Liver (tissue), 9 donors: ENCODE measurements around the gene STRIT1. TPM values are rescaled to one million over a fixed set of nuclear protein-coding genes. Genes with fewer than 3 reads are reported as not detected.

Experiments used
- DNase-seq: peaks from one replicate; pipeline ENCODE4 v3.0.0-alpha.2; 2017; ENCODE audit warnings: low spot score
- H3K27ac ChIP-seq, 2 donors: one replicate each; pipeline ENCODE4 v1.7.0; 2013; ENCODE audit warnings: inconsistent platforms in 2 of 2, low read length in 2 of 2, control low read depth in 1 of 2, low read depth in 1 of 2, mild to moderate bottlenecking in 1 of 2
- H3K27me3 ChIP-seq, 4 donors: one replicate each; pipeline versions ENCODE4 v1.6.1 to v1.7.0; 2013; ENCODE audit warnings: low read length in 3 of 4, inconsistent platforms in 1 of 4, mild to moderate bottlenecking in 1 of 4, moderate library complexity in 1 of 4; ENCODE audit not compliant: control insufficient read depth in 4 of 4, insufficient read depth in 4 of 4
- H3K36me3 ChIP-seq, 4 donors: one replicate each; pipeline versions ENCODE4 v1.6.1 to v1.7.0; 2013; ENCODE audit warnings: low read length in 3 of 4, mild to moderate bottlenecking in 3 of 4, low read depth in 1 of 4, moderate library complexity in 1 of 4; ENCODE audit not compliant: control insufficient read depth in 4 of 4, insufficient read depth in 3 of 4
- H3K4me1 ChIP-seq, 4 donors: one replicate each; pipeline versions ENCODE4 v1.6.1 to v1.7.0; 2013; ENCODE audit warnings: low read length in 3 of 4, mild to moderate bottlenecking in 3 of 4, moderate library complexity in 1 of 4; ENCODE audit not compliant: control insufficient read depth in 4 of 4, insufficient read depth in 4 of 4
- H3K4me3 ChIP-seq, 3 donors: one replicate each; pipeline versions ENCODE4 v1.6.1 to v1.7.0; 2013; ENCODE audit warnings: low read length in 3 of 3, control low read depth in 1 of 3, low read depth in 1 of 3, mild to moderate bottlenecking in 1 of 3
- H3K9ac ChIP-seq, 2 donors: one replicate each; pipeline ENCODE4 v1.7.0; 2013; ENCODE audit warnings: low read length in 2 of 2, mild to moderate bottlenecking in 2 of 2, moderate library complexity in 2 of 2, control low read depth in 1 of 2, low read depth in 1 of 2
- H3K9me3 ChIP-seq, 4 donors: one replicate each; pipeline versions ENCODE4 v1.6.1 to v1.7.0; 2013; ENCODE audit warnings: low read length in 3 of 4; ENCODE audit not compliant: control insufficient read depth in 4 of 4
- ATF3 ChIP-seq: IDR thresholded peaks from 2 replicates; pipeline ENCODE4 v1.6.1; 2016; ENCODE audit warnings: antibody characterized with exemption
- CTCF ChIP-seq: fragments of 150-350 bp; IDR thresholded peaks from 2 replicates; pipeline ENCODE4 v1.5.1; 2017; ENCODE audit warnings: improper control_type of control experiment, low read depth, low read length; ENCODE audit not compliant: missing input control
- EGR1 ChIP-seq, 2 donors: IDR thresholded peaks; 2 replicates each; pipeline ENCODE4 v1.6.1; 2016 to 2018; ENCODE audit warnings: antibody characterized with exemption in 2 of 2, low read depth in 2 of 2
- FOXA1 ChIP-seq: IDR thresholded peaks from 2 replicates; pipeline ENCODE4 v1.6.1; 2016; ENCODE audit warnings: antibody characterized with exemption
- FOXA2 ChIP-seq: IDR thresholded peaks from 2 replicates; pipeline ENCODE4 v1.6.1; 2016; ENCODE audit warnings: antibody characterized with exemption
- GABPA ChIP-seq, 2 donors: IDR thresholded peaks in 1 of 2; conservative IDR thresholded peaks in 1 of 2; 2 replicates each; pipeline ENCODE4 v1.6.1; 2016; ENCODE audit warnings: antibody characterized with exemption in 2 of 2, mild to moderate bottlenecking in 1 of 2, moderate library complexity in 1 of 2
- HNF4A ChIP-seq, 2 donors: conservative IDR thresholded peaks; 2 replicates each; pipeline ENCODE4 v1.6.1; 2016; ENCODE audit warnings: antibody characterized with exemption in 2 of 2, mild to moderate bottlenecking in 2 of 2
- HNF4G ChIP-seq: IDR thresholded peaks from 2 replicates; pipeline ENCODE4 v1.6.1; 2016; ENCODE audit warnings: antibody characterized with exemption
- JUND ChIP-seq, 2 donors: IDR thresholded peaks; 2 replicates each; pipeline ENCODE4 v1.6.1; 2016; ENCODE audit warnings: antibody characterized with exemption in 2 of 2
- MAX ChIP-seq: IDR thresholded peaks from 2 replicates; pipeline ENCODE4 v1.6.1; 2016; ENCODE audit warnings: antibody characterized with exemption
- NR2F2 ChIP-seq: IDR thresholded peaks from 2 replicates; pipeline ENCODE4 v1.6.1; 2016; ENCODE audit warnings: antibody characterized with exemption
- RAD21 ChIP-seq, 2 donors: IDR thresholded peaks; 2 replicates each; pipeline ENCODE4 v1.6.1; 2016; ENCODE audit warnings: antibody characterized with exemption in 2 of 2, mild to moderate bottlenecking in 2 of 2
- RXRA ChIP-seq, 2 donors: IDR thresholded peaks; 2 replicates each; pipeline ENCODE4 v1.6.1; 2017 to 2018; ENCODE audit warnings: antibody characterized with exemption in 2 of 2, mild to moderate bottlenecking in 1 of 2
- SP1 ChIP-seq: IDR thresholded peaks from 2 replicates; pipeline ENCODE4 v1.6.1; 2018; ENCODE audit warnings: antibody characterized with exemption, mild to moderate bottlenecking
- TAF1 ChIP-seq: conservative IDR thresholded peaks from 2 replicates; pipeline ENCODE4 v1.6.1; 2016; ENCODE audit warnings: antibody characterized with exemption, mild to moderate bottlenecking
- YY1 ChIP-seq: IDR thresholded peaks from 2 replicates; pipeline ENCODE4 v1.6.1; 2016; ENCODE audit warnings: antibody characterized with exemption, mild to moderate bottlenecking
- ZBTB33 ChIP-seq: IDR thresholded peaks from 2 replicates; pipeline ENCODE4 v1.6.1; 2016; ENCODE audit warnings: antibody characterized with exemption
- WGBS: extraction: QIAGEN DNeasy Blood & Tissue Kit; methylation state at CpG from one replicate; pipeline ENCODE4 v1.1.7; 2013; 5-methylcytosine and 5-hydroxymethylcytosine counted together
- polyA plus RNA-seq, 2 donors: library from polyadenylated mRNA; stranded (reverse) in 1 of 2; unstranded in 1 of 2; fragments of 200-250 nt in 1 of 2; fragments of >200 nt in 1 of 2; fragmentation: Nextera tagmentation in 1 of 2; extraction: Ambion mirVana in 1 of 2; gene quantifications; one replicate each; pipeline versions ENCODE4 v1.2.1 to v1.2.3, GENCODE V29; 2013 to 2015
- total RNA-seq, 2 donors: library from RNA; depleted of rRNA; stranded (reverse); fragments of >200 nt; gene quantifications; one replicate each; pipeline ENCODE4 v1.2.3, GENCODE V29; 2014
- donor health status: healthy.
- donor health status: healthy.
- donor health status: healthy.
- donor health status: healthy.
- donor health status: healthy.

Gene STRIT1
- total and polyA plus RNA-seq, 4 donors: not detected

GRCh38 chr3:155325263-155325835 lies 31.9 kb upstream of the STRIT1 start:
- no peak overlapping the region for H3K4me3 ChIP-seq
- H3K9me3 ChIP-seq: no peaks in the 10 kb centered on the region
- no peak overlapping the region for H3K9ac ChIP-seq
- TF ChIP-seq FOXA1 (no peak), RAD21 (IDR thresholded peaks at IDR 0.05) (peak in 1 of 2 donors; percentile 20)
- H3K27ac ChIP-seq: no peak overlapping the region
- H3K36me3 ChIP-seq: no peaks in the 10 kb centered on the region
- 70% methylated on average over 10 of the region's 10 CpGs for WGBS
- H3K27me3 ChIP-seq: no peaks in the 10 kb centered on the region
- no peak for DNase-seq
- no peaks in the 10 kb centered on the region for H3K4me1 ChIP-seq

DNA sequence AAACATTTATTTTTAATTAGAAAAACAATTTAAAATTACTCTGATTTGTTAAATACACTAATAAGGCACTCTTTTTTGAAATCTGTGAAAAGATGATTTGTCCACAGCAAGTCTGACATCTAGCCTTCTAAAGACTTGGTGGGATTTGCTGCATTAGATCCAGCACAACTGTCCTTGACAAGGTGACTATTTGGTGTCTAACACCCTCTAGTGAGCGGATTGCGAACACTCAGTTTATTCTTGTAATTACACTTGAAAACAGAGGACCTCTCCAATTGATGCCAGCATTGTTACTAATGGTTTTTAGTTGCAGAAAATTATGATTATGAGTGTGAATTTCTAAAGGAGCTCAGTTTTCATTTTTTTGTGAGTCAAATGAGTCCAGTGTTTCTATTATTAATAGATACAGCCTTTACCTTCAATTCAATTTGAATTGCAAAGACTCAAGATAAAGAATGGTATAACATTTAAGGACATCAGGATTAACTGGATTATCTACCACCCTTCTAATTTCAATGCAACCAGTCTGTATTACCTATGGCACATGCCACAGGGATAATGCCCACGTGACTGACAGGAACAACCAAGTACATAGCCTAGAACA lies 29.7 kb upstream of the STRIT1 start:
- Histone ChIP-seq H3K9ac (no peak overlapping the region), H3K4me3 (no peak overlapping the region), H3K9me3 (no peaks in the 10 kb centered on the region), H3K36me3 (no peaks in the 10 kb centered on the region), H3K27me3 (no peaks in the 10 kb centered on the region), H3K27ac (no peak overlapping the region), H3K4me1 (no peaks in the 10 kb centered on the region)
- TF ChIP-seq GABPA (IDR thresholded peaks at IDR 0.05 in 1 of 2, conservative IDR thresholded peaks at IDR 0.05 in 1 of 2) (no peak), RAD21 (IDR thresholded peaks at IDR 0.05) (peak; percentile 93 to 94), SP1 (no peak), NR2F2 (no peak), CTCF (peak; percentile 67), TAF1 (no peak), ATF3 (no peak), FOXA2 (no peak)
- 11% methylated on average over 3 of the region's 3 CpGs for WGBS
- no peak for DNase-seq

GRCh38 chr3:155321418-155321817 lies 27.9 kb upstream of the STRIT1 start:
- 88% methylated on average over 2 of the region's 2 CpGs for WGBS
- no peak for DNase-seq
- H3K27me3 ChIP-seq: no peaks in the 10 kb centered on the region
- TF ChIP-seq RAD21 (IDR thresholded peaks at IDR 0.05): no peak
- no peak for TF ChIP-seq ZBTB33
- no peak for TF ChIP-seq NR2F2
- no peak for TF ChIP-seq HNF4G
- TF ChIP-seq SP1: no peak
- TF ChIP-seq JUND (IDR thresholded peaks at IDR 0.05): no peak
- no peak for TF ChIP-seq RXRA (IDR thresholded peaks at IDR 0.05)
- no peak for TF ChIP-seq FOXA1
- no peak for TF ChIP-seq TAF1
- TF ChIP-seq ATF3: no peak
- TF ChIP-seq GABPA (IDR thresholded peaks at IDR 0.05 in 1 of 2, conservative IDR thresholded peaks at IDR 0.05 in 1 of 2): no peak
- no peak for TF ChIP-seq FOXA2
- TF ChIP-seq MAX: no peak
- TF ChIP-seq CTCF: no peak
- no peak for TF ChIP-seq EGR1 (IDR thresholded peaks at IDR 0.05; ENCODE audit: low read depth in 2 of 2)
- no peak for TF ChIP-seq HNF4A (conservative IDR thresholded peaks at IDR 0.05)
- TF ChIP-seq YY1: no peak

More at GRCh38 chr3:155321418-155321817, 27.9 kb upstream of the STRIT1 start:
- no peak overlapping the region for H3K27ac ChIP-seq
- no peaks in the 10 kb centered on the region for H3K9me3 ChIP-seq
- no peak overlapping the region for H3K4me3 ChIP-seq
- H3K4me1 ChIP-seq: no peaks in the 10 kb centered on the region
- no peak overlapping the region for H3K9ac ChIP-seq
- no peaks in the 10 kb centered on the region for H3K36me3 ChIP-seq
